Large intestine (tissue), 12 donors: ENCODE results near the gene SLC39A10. TPM values are rescaled to one million over a fixed set of nuclear protein-coding genes. Genes with fewer than 3 reads are reported as not detected.

Experiments
- DNase-seq, 2 donors: peaks; one replicate each; pipeline versions ENCODE4 v3.0.0 to v3.0.0-alpha.2; 2013
- H3K27ac ChIP-seq: one replicate; pipeline ENCODE4 v1.5.1; 2013; ENCODE audit warnings: low read length
- H3K27me3 ChIP-seq: 2 replicates; pipeline ENCODE4 v1.6.1; 2013; ENCODE audit warnings: low read length; ENCODE audit not compliant: control insufficient read depth, insufficient read depth
- H3K36me3 ChIP-seq: 2 replicates; pipeline ENCODE4 v1.6.1; 2013; ENCODE audit warnings: low read length; ENCODE audit not compliant: control insufficient read depth, insufficient read depth
- H3K4me1 ChIP-seq: one replicate; pipeline ENCODE4 v1.6.1; 2013; ENCODE audit warnings: low read length; ENCODE audit not compliant: control insufficient read depth, insufficient read depth
- H3K4me3 ChIP-seq: one replicate; pipeline ENCODE4 v1.5.1; 2013; ENCODE audit warnings: low read length
- H3K9me3 ChIP-seq: one replicate; pipeline ENCODE4 v1.6.1; 2013; ENCODE audit warnings: mild to moderate bottlenecking, low read depth, low read length, moderate library complexity; ENCODE audit not compliant: control insufficient read depth
- WGBS: methylation state at CpG from one replicate; pipeline ENCODE4 v1.1.5; 2013; ENCODE audit warnings: low lambda C conversion rate; ENCODE audit not compliant: insufficient coverage; 5-methylcytosine and 5-hydroxymethylcytosine counted together
- long read RNA-seq, 11 donors: transcript quantifications; one replicate each; lab custom pipeline, GENCODE V29; 2026
- polyA plus RNA-seq: library from polyadenylated mRNA; unstranded; fragments of 120-200 nt; gene quantifications from one replicate; pipeline ENCODE4 v1.2.1, GENCODE V29; 2013

Gene SLC39A10, protein sequence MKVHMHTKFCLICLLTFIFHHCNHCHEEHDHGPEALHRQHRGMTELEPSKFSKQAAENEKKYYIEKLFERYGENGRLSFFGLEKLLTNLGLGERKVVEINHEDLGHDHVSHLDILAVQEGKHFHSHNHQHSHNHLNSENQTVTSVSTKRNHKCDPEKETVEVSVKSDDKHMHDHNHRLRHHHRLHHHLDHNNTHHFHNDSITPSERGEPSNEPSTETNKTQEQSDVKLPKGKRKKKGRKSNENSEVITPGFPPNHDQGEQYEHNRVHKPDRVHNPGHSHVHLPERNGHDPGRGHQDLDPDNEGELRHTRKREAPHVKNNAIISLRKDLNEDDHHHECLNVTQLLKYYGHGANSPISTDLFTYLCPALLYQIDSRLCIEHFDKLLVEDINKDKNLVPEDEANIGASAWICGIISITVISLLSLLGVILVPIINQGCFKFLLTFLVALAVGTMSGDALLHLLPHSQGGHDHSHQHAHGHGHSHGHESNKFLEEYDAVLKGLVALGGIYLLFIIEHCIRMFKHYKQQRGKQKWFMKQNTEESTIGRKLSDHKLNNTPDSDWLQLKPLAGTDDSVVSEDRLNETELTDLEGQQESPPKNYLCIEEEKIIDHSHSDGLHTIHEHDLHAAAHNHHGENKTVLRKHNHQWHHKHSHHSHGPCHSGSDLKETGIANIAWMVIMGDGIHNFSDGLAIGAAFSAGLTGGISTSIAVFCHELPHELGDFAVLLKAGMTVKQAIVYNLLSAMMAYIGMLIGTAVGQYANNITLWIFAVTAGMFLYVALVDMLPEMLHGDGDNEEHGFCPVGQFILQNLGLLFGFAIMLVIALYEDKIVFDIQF
- 28.5 TPM for polyA plus RNA-seq
- long read RNA-seq, donor 1, partial matches to known transcripts, result 17 of 18 reads
- long read RNA-seq, donor 1, other reads (novel, unspliced or antisense), result 0 of 18 reads
- long read RNA-seq, donor 2, full-length matches to known transcripts, result 4 of 4 reads
- long read RNA-seq, donor 2, partial matches to known transcripts, result 0 of 4 reads
- long read RNA-seq, donor 2, other reads (novel, unspliced or antisense), result 0 of 4 reads
- long read RNA-seq, donor 3, result 0 reads
- long read RNA-seq, donor 4, result 0 reads
- long read RNA-seq, donor 5, result 0 reads
- long read RNA-seq, donor 6, result 0 reads
- long read RNA-seq, donor 7, partial matches to known transcripts, result 0 of 1 reads
- long read RNA-seq, donor 7, other reads (novel, unspliced or antisense), result 0 of 1 reads
- long read RNA-seq, donor 8, partial matches to known transcripts, result 10 of 11 reads
- long read RNA-seq, donor 8, other reads (novel, unspliced or antisense), result 0 of 11 reads
- long read RNA-seq, donor 9, full-length matches to known transcripts, result 2 of 7 reads
- long read RNA-seq, donor 9, partial matches to known transcripts, result 5 of 7 reads
- long read RNA-seq, donor 9, other reads (novel, unspliced or antisense), result 0 of 7 reads
- long read RNA-seq, donor 10, full-length matches to known transcripts, result 1 of 24 reads
- long read RNA-seq, donor 10, partial matches to known transcripts, result 23 of 24 reads
- long read RNA-seq, donor 10, other reads (novel, unspliced or antisense), result 0 of 24 reads
- long read RNA-seq, donor 11, full-length matches to known transcripts, result 3 of 3 reads
- long read RNA-seq, donor 11, partial matches to known transcripts, result 0 of 3 reads
- long read RNA-seq, donor 11, other reads (novel, unspliced or antisense), result 0 of 3 reads

DNA sequence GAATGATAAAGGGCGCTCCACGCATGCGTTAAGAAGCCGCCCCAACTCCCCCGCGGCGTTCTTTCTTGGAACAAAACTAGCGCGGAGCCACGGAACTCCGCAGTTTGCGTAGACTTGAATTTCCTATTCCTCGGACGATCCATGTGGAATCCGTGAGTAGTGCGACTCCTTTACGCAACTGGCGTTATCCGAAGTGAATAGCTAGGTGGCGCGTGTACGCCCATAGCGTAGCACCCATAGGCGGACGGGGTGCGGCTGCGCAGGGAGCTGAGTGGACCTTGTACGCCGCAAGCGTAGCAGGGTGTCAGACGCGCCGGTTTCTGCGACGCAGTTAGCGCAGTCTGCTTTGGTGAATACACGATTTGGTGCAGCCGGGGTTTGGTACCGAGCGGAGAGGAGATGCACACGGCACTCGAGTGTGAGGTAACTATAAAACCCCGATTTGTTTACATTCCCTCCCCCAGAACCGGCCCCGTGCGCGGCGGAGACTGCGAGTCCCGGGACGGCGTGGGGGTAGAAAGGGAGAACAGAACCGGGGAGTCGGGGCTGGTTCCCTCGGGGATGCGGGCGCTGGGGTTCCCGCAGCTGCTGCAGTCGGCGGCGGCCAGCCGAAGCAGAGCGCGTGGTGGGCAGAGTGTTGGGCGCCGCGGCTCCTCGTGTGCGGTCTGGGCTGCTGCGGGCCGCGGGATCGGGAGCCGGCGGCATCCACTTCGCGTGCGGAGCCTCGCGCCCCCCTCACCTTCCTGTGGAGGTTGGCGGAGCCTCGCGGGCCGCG lies at the start of gene SLC39A10:
TSS of gene SLC39A10 (plus strand) at position 368 of the 775 bp plus-strand sequence. CDS start 22,817 bp downstream, outside the sequence.
- Histone ChIP-seq H3K4me1 (peaks cover under 1% of the 10 kb centered on the region), H3K36me3 (no peaks in the 10 kb centered on the region), H3K4me3 (peak within 1 kb of the TSS; percentile 88), H3K27ac (peak within 1 kb of the TSS; percentile 95), H3K9me3 (no peaks in the 10 kb centered on the region), H3K27me3 (no peaks in the 10 kb centered on the region)
- WGBS, result no CpG with 5 or more reads among the region's 85 CpGs
- DNase-seq, result peak; percentile 99 to 100

DNA sequence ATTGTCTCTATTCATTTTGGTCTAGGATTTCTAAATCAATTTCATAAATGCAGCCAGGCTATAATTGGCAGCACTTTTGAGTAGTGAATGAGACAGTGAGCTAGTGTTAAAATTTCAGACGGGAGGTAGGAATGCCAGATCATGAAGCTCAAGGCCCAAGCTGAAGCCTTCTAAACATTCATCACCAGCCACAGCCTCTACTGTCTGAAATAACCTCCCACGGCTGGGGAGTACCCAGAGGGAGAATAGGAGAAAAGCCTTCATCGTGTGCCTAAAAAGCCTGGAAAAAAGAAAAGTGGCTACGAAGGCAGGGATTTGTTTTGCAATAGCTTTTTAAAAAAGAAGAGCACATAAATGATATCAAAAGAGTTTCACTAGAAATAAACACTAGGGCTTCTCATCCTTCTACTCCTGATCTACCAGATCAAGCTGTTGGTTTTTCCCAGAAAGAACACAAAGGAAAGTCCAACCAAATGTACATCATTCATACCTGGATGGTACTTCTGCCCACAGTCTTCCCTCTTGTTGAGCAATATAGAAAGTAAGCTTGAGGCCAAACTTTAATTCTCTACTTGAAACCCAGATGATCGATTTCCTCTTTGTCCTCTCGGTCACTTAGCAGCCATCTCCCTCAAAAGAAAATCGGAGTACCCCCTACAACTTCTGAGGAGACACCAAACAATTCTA lies 48.1 kb upstream of the SLC39A10 start:
- Histone ChIP-seq H3K4me1 (peaks cover 16% of the 10 kb centered on the region), H3K4me3 (no peak overlapping the region), H3K36me3 (no peaks in the 10 kb centered on the region), H3K27me3 (no peaks in the 10 kb centered on the region), H3K27ac (no peak overlapping the region), H3K9me3 (no peaks in the 10 kb centered on the region)
- DNase-seq, result no peak
- WGBS, result no CpG with 5 or more reads among the region's 7 CpGs

DNA sequence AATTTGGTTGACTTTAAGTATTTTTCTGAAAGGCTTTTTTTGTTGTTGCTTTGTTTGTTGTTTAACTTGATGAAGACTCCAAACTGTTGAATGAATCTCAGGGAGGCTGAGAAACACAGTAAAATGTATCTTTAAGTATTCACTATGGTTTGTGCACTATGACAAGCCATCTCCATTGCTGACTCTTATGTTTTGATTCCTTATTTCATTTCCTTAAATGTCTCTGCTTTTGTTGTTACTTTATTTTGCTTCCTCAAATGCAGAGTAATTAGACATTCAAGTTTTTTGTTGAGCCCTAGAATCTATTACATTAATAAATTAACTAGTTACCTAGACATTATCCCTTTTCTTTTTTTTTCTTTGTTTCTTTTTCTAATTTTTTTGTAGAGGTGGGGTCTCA lies 46.3 kb upstream of the SLC39A10 start:
- H3K4me3 ChIP-seq, result no peak overlapping the region
- H3K9me3 ChIP-seq, result no peaks in the 10 kb centered on the region
- peaks cover 16% of the 10 kb centered on the region for H3K4me1 ChIP-seq
- no peaks in the 10 kb centered on the region for H3K36me3 ChIP-seq
- DNase-seq, result no peak
- no peaks in the 10 kb centered on the region for H3K27me3 ChIP-seq
- H3K27ac ChIP-seq, result no peak overlapping the region

- no CpG with 5 or more reads among the region's 3 CpGs for WGBS
- no peaks in the 10 kb centered on the region for H3K27me3 ChIP-seq
- H3K36me3 ChIP-seq, result no peaks in the 10 kb centered on the region
- peak; percentile 70 to 83 for DNase-seq
- H3K4me1 ChIP-seq, result peaks cover 16% of the 10 kb centered on the region
- H3K4me3 ChIP-seq, result no peak overlapping the region
- no peaks in the 10 kb centered on the region for H3K9me3 ChIP-seq
- H3K27ac ChIP-seq, result peak overlapping the region; percentile 47
Measured at GRCh38 chr2:195612611-195613495, 44.2 kb upstream of the SLC39A10 start.

DNA sequence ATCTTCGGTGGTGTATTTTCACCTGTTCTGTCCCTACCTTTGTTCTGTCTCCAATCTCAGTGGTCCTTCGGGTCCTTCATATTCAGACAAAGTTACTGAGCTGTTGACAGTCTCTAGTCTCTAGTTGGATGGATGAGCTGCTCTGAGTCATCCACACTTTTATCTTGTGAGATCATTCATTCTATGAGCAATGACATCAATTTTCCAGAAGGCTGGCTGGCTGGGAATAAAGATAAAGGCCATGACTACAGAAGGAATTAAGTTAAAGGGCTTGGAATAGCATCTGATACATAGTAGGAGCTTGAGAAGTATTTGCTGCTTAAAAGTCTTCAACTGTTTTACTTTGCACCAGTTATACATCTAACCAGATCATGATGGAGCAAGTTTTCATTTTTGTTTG lies 43.1 kb upstream of the SLC39A10 start:
- peaks cover 16% of the 10 kb centered on the region for H3K4me1 ChIP-seq
- no peaks in the 10 kb centered on the region for H3K27me3 ChIP-seq
- DNase-seq, result peak; percentile 22 to 43
- WGBS, result no CpG with 5 or more reads among the region's 2 CpGs
- no peak overlapping the region for H3K27ac ChIP-seq
- no peaks in the 10 kb centered on the region for H3K36me3 ChIP-seq
- H3K4me3 ChIP-seq, result no peak overlapping the region
- H3K9me3 ChIP-seq, result no peaks in the 10 kb centered on the region

- no peak for DNase-seq
- Histone ChIP-seq H3K27ac (no peak overlapping the region), H3K4me1 (no peaks in the 10 kb centered on the region), H3K36me3 (no peaks in the 10 kb centered on the region), H3K4me3 (no peak overlapping the region), H3K9me3 (no peaks in the 10 kb centered on the region), H3K27me3 (no peaks in the 10 kb centered on the region)
- WGBS, result no CpG with 5 or more reads among the region's 3 CpGs
Measured at GRCh38 chr2:195619590-195619989, 37.4 kb upstream of the SLC39A10 start.

GRCh38 chr2:195620501-195620900 lies 36.5 kb upstream of the SLC39A10 start:
- Histone ChIP-seq H3K36me3 (no peaks in the 10 kb centered on the region), H3K9me3 (no peaks in the 10 kb centered on the region), H3K27ac (no peak overlapping the region), H3K27me3 (no peaks in the 10 kb centered on the region), H3K4me1 (no peaks in the 10 kb centered on the region), H3K4me3 (no peak overlapping the region)
- no CpG with 5 or more reads among the region's 3 CpGs for WGBS
- DNase-seq, result no peak

DNA sequence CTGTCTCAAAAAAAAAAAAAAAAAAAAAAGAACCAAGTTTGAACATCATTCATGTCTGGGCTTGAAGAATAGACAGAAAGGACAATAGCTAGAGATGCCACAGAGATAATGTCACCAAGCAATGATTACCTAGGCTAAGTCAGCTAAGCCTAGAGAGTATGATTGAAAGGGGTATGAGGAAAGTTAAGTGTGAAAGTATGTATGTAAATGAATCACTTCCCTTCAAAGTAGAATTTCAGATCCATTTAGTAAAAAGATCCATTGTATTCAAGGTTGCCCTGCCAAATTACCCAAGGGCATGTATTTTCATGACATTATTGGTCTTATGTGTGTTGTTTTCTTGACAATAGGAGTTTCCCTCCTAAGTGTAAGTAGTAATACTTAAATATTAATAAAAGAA lies 34.1 kb upstream of the SLC39A10 start:
- DNase-seq, result no peak
- Histone ChIP-seq H3K36me3 (no peaks in the 10 kb centered on the region), H3K27me3 (no peaks in the 10 kb centered on the region), H3K4me1 (no peaks in the 10 kb centered on the region), H3K4me3 (no peak overlapping the region), H3K27ac (no peak overlapping the region), H3K9me3 (no peaks in the 10 kb centered on the region)
